ENCODE data around the gene CYP27B1.
"Not testable (repeated sequence)": the region's sequence is repeated elsewhere in the genome, so short reads cannot be mapped to it uniquely, and the experiment has no call there.

The CYP27B1 gene

GRCh38 chr12:57724003-57724935 lies 42.6 kb downstream of the CYP27B1 start:
- TF ChIP-seq EZH2phosphoT487 (conservative IDR thresholded peaks at IDR 0.05; ENCODE audit: low read length) (no peak), CTCF (IDR thresholded peaks at IDR 0.05; ENCODE audit: insufficient read depth, low read length, poor library complexity, severe bottlenecking) (no peak)
- H3K9ac ChIP-seq (ENCODE audit: low read length) = no peak overlapping the region
- H3K4me3 ChIP-seq (ENCODE audit: insufficient read depth, low read length, poor library complexity, severe bottlenecking) = no peak overlapping the region
- H3K9me3 ChIP-seq (ENCODE audit: insufficient read depth, low read length) = no peaks in the 10 kb centered on the region
- H3K9me2 ChIP-seq (replicated peaks; ENCODE audit: insufficient read depth, low read length) = no peaks in the 10 kb centered on the region
- H4K20me1 ChIP-seq (ENCODE audit: low read depth, low read length) = no peaks in the 10 kb centered on the region
- H3K4me2 ChIP-seq (ENCODE audit: low read depth, low read length, poor library complexity, severe bottlenecking) = no peak overlapping the region
- no peak overlapping the region for H2AFZ ChIP-seq (ENCODE audit: low read depth, low read length, severe bottlenecking)
- H3K27ac ChIP-seq (ENCODE audit: low read depth, low read length) = no peak overlapping the region
- no peaks in the 10 kb centered on the region for H3K79me2 ChIP-seq (ENCODE audit: insufficient read depth, low read length)
- no peaks in the 10 kb centered on the region for H3F3A ChIP-seq (ENCODE audit: insufficient read depth)
- H3K36me3 ChIP-seq (ENCODE audit: low read length) = no peaks in the 10 kb centered on the region
- no peaks in the 10 kb centered on the region for H3K27me3 ChIP-seq (ENCODE audit: low read length)

GRCh38 chr12:57723630-57723962 lies 43.3 kb downstream of the CYP27B1 start:
- Histone ChIP-seq H3K9ac (ENCODE audit: low read length) (no peak overlapping the region), H3K27ac (ENCODE audit: low read depth, low read length) (no peak overlapping the region), H2AFZ (ENCODE audit: low read depth, low read length, severe bottlenecking) (no peak overlapping the region), H3K9me3 (ENCODE audit: insufficient read depth, low read length) (no peaks in the 10 kb centered on the region), H3K27me3 (ENCODE audit: low read length) (no peaks in the 10 kb centered on the region), H3K4me2 (ENCODE audit: low read depth, low read length, poor library complexity, severe bottlenecking) (no peak overlapping the region), H3K4me3 (ENCODE audit: insufficient read depth, low read length, poor library complexity, severe bottlenecking) (no peak overlapping the region), H3K9me2 (replicated peaks; ENCODE audit: insufficient read depth, low read length) (no peaks in the 10 kb centered on the region), H3K36me3 (ENCODE audit: low read length) (no peaks in the 10 kb centered on the region), H3F3A (ENCODE audit: insufficient read depth) (no peaks in the 10 kb centered on the region), H4K20me1 (ENCODE audit: low read depth, low read length) (no peaks in the 10 kb centered on the region), H3K79me2 (ENCODE audit: insufficient read depth, low read length) (no peaks in the 10 kb centered on the region)
- TF ChIP-seq CTCF (IDR thresholded peaks at IDR 0.05; ENCODE audit: insufficient read depth, low read length, poor library complexity, severe bottlenecking) (no peak), EZH2phosphoT487 (conservative IDR thresholded peaks at IDR 0.05; ENCODE audit: low read length) (no peak)

GRCh38 chr12:57722716-57723629 lies 43.9 kb downstream of the CYP27B1 start:
- no peak overlapping the region for H3K9ac ChIP-seq (ENCODE audit: low read length)
- no peak overlapping the region for H2AFZ ChIP-seq (ENCODE audit: low read depth, low read length, severe bottlenecking)
- H3K9me3 ChIP-seq (ENCODE audit: insufficient read depth, low read length) = no peaks in the 10 kb centered on the region
- H3K9me2 ChIP-seq (replicated peaks; ENCODE audit: insufficient read depth, low read length) = no peaks in the 10 kb centered on the region
- H3K27me3 ChIP-seq (ENCODE audit: low read length) = no peaks in the 10 kb centered on the region
- 0 out of 2 replicates have a peak, but pooled peaks cover 2% of the 10 kb centered on the region for H3K36me3 ChIP-seq (ENCODE audit: low read length)
- H3K27ac ChIP-seq (ENCODE audit: low read depth, low read length) = no peak overlapping the region
- H3F3A ChIP-seq (ENCODE audit: insufficient read depth) = no peaks in the 10 kb centered on the region
- no peaks in the 10 kb centered on the region for H3K79me2 ChIP-seq (ENCODE audit: insufficient read depth, low read length)
- no peaks in the 10 kb centered on the region for H4K20me1 ChIP-seq (ENCODE audit: low read depth, low read length)
- H3K4me2 ChIP-seq (ENCODE audit: low read depth, low read length, poor library complexity, severe bottlenecking) = no peak overlapping the region
- TF ChIP-seq CTCF (IDR thresholded peaks at IDR 0.05; ENCODE audit: insufficient read depth, low read length, poor library complexity, severe bottlenecking) (no peak), EZH2phosphoT487 (conservative IDR thresholded peaks at IDR 0.05; ENCODE audit: low read length) (no peak)
- no peak overlapping the region for H3K4me3 ChIP-seq (ENCODE audit: insufficient read depth, low read length, poor library complexity, severe bottlenecking)

- not testable (repeated sequence) for H3F3A ChIP-seq (ENCODE audit: insufficient read depth); H3K27me3 ChIP-seq (ENCODE audit: low read length); H3K79me2 ChIP-seq (ENCODE audit: insufficient read depth, low read length); H3K4me3 ChIP-seq (ENCODE audit: insufficient read depth, low read length, poor library complexity, severe bottlenecking); H3K9me3 ChIP-seq (ENCODE audit: insufficient read depth, low read length); H3K9me2 ChIP-seq (replicated peaks; ENCODE audit: insufficient read depth, low read length); H3K36me3 ChIP-seq (ENCODE audit: low read length); H4K20me1 ChIP-seq (ENCODE audit: low read depth, low read length); H3K27ac ChIP-seq (ENCODE audit: low read depth, low read length); H2AFZ ChIP-seq (ENCODE audit: low read depth, low read length, severe bottlenecking); H3K4me2 ChIP-seq (ENCODE audit: low read depth, low read length, poor library complexity, severe bottlenecking); H3K9ac ChIP-seq (ENCODE audit: low read length)
Measured at GRCh38 chr12:57721846-57722608, 44.9 kb downstream of the CYP27B1 start.

Data from SU-DHL-6 (cell line).